Activated T-helper 17 cell treated with anti-CD3 and anti-CD28 coated beads, Interleukin-2, amount 50 U/mL, for 72 hours (primary cell): Measurements from ENCODE around the gene JDP2. TPM values are rescaled to one million over a fixed set of nuclear protein-coding genes. Genes with fewer than 3 reads are reported as not detected.

Experiments used
- ATAC-seq: fragments of 150-1000 bp; cut with Tn5 transposase; replicated peaks from 2 replicates; pipeline ENCODE4 v1.10.0; 2021; ENCODE audit warnings: mild to moderate bottlenecking, moderate library complexity
- H3K27ac Mint-ChIP-seq: one replicate; pipeline ENCODE4 v1.8.0; 2022; ENCODE audit warnings: mixed read lengths
- H3K27me3 Mint-ChIP-seq: one replicate; pipeline ENCODE4 v1.8.0; 2022; ENCODE audit warnings: mixed read lengths
- H3K36me3 Mint-ChIP-seq: one replicate; pipeline ENCODE4 v1.8.0; 2022; ENCODE audit warnings: low read depth, mild to moderate bottlenecking, mixed read lengths
- H3K4me1 Mint-ChIP-seq: one replicate; pipeline ENCODE4 v1.8.0; 2022; ENCODE audit warnings: mixed read lengths
- H3K4me3 Mint-ChIP-seq: one replicate; pipeline ENCODE4 v1.8.0; 2022; ENCODE audit warnings: mild to moderate bottlenecking, mixed read lengths
- H3K9me3 Mint-ChIP-seq: one replicate; pipeline ENCODE4 v1.8.0; 2022; ENCODE audit warnings: mixed read lengths
- total RNA-seq, 2 donors: library from RNA; stranded (reverse); gene quantifications; one replicate each; pipeline ENCODE4 v1.2.3, GENCODE V29; 2022

The JDP2 gene
- total RNA-seq, 2 donors from 2014 or later, result 0.61 to 1.1 TPM

DNA sequence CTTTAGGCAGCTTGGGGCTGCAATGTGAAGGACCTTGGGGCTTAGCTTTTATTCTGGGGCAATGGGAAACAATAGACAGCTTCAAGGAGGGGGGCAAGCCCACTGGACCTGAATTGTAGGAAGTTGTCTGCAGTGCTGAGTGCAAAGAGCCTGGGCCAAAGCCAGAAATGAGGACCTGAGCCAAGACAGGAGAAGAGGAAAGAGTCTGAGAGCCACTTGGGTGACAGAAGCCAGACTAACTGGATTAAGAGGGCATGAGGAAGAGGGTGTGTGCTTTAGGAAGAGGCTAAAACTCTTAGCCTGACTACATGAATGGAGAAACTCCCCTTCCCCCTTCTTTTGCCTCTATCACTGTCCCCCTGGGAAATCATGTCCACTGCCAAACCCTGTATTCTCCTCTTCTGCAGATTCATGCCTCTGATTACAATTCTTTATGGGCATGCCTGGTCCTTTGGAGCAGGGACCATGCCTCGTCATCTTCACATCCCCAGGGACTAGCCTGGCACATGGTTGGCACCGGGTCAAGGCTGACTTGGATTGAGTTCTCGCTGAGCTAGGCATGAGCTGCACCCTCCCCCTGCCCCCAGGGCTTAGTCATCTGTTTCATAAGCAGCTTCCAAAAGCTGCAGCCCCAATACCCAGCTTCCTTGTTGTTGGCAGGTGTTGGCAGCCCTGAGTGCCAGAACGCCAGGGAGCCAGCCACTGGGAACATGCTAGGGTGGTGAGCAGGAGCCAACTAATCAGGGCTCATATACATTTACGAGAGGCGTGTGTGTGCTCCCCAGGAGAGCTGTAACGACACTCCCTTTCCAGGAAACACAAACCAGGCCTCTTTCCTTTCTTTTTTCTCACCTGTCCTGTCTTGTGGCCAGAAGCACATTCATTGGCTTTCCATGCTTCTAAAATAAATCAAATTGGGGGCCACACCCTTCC is 27.7 kb upstream of the JDP2 start:
- peak; percentile 26 for ATAC-seq
- no peaks in the 10 kb centered on the region for H3K9me3 Mint-ChIP-seq
- no peaks in the 10 kb centered on the region for H3K36me3 Mint-ChIP-seq
- no peak overlapping the region for H3K4me3 Mint-ChIP-seq
- no peak overlapping the region for H3K27ac Mint-ChIP-seq
- peaks cover 9% of the 10 kb centered on the region for H3K27me3 Mint-ChIP-seq
- H3K4me1 Mint-ChIP-seq, result no peaks in the 10 kb centered on the region

DNA sequence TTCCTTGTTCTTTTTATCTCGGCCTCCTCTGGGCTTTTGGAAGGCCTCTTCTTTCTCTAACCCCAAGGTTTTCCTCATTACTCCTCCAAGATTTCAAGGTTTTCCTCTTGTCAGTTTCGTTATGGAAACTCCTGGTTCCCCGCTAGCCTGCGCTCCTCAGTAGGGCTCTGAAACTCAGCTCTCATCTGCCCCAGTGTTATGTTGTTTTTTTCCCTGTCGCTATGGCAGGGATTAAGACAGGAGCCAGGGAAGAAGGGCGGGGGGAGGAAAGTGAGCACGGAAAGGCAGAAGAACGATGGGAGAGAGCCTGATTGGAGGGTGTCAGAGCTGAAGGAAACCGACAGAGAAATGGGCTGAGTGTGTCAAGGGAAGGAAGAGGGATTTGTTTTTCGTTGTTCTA is 26.5 kb upstream of the JDP2 start:
- Mint-ChIP-seq H3K4me1 (no peaks in the 10 kb centered on the region), H3K27me3 (peaks cover 3% of the 10 kb centered on the region), H3K4me3 (no peak overlapping the region), H3K36me3 (no peaks in the 10 kb centered on the region), H3K27ac (no peak overlapping the region), H3K9me3 (no peaks in the 10 kb centered on the region)
- ATAC-seq, result no peak

DNA sequence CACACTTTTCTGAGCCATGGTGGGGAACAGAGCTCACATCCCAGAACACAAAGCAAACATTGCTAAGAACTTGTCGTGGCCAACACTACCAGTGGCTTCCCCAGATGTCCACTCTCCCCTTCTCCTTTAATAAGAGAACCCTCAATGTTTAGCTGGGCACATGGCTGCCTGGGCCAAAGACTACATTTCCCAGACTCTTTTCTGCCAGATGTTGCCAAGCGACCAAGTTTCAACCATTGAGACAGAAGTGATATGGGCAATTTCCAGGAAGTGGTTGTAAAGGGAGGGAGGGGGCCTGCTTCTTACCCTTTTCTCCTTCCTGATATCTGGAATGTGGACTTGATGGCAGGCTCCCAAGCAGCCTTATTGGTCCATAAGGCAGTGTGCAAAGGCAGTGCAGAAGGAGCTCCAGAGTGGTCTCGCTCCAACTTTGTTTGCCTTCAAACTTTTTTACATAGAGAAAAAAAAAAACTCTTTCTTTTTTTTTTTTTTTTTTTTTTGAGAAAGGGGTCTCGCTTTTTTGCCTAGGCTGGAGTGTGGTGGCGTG is 24.9 kb upstream of the JDP2 start:
- Mint-ChIP-seq H3K27ac (no peak overlapping the region), H3K36me3 (no peaks in the 10 kb centered on the region), H3K4me1 (no peaks in the 10 kb centered on the region), H3K27me3 (peaks cover 3% of the 10 kb centered on the region), H3K9me3 (no peaks in the 10 kb centered on the region), H3K4me3 (no peak overlapping the region)
- ATAC-seq, result no peak

DNA sequence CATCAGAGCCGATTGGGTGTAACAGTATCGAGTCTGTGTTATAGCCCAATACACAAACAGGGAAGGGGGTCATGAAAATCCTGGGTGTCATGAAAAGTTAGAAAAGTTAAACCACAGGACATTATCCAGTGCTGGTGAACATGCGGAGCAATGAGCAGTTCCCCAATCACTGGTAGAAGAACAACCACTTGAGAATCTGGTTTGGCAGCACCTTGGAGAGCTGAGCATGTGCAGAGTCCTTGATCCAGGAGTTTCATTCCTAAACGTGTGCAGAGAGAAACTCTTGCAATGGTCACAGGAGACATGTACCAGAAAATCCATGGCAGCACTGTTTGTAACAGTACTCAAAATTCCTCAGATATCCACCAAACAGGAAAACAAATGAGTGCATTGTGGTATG is 23.0 kb upstream of the JDP2 start:
- no peak for ATAC-seq
- H3K27ac Mint-ChIP-seq, result no peak overlapping the region
- no peaks in the 10 kb centered on the region for H3K9me3 Mint-ChIP-seq
- no peaks in the 10 kb centered on the region for H3K4me1 Mint-ChIP-seq
- H3K4me3 Mint-ChIP-seq, result no peak overlapping the region
- H3K27me3 Mint-ChIP-seq, result peaks cover 3% of the 10 kb centered on the region
- no peaks in the 10 kb centered on the region for H3K36me3 Mint-ChIP-seq

DNA sequence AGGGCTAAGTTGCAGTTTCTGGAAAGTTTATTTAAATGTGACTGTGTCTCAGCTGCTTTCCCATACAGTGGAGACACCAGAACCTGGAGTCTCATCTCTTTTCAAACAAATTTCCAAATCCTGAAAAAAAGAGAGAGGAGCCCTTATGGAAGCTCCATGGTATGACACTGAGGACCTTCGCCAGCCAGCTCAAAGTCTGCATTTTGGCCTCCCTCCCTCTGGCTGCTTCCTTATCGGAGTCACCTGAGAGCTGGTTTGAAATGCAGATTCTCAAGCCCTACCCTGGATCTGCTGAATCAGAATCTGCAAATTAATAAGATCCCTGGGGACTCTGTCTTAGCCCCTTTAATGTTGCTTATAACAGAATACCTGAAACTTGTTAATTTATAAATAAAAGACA is 21.7 kb upstream of the JDP2 start:
- H3K9me3 Mint-ChIP-seq, result no peaks in the 10 kb centered on the region
- no peak overlapping the region for H3K4me3 Mint-ChIP-seq
- H3K27me3 Mint-ChIP-seq, result peaks cover 3% of the 10 kb centered on the region
- H3K36me3 Mint-ChIP-seq, result no peaks in the 10 kb centered on the region
- no peak for ATAC-seq
- no peak overlapping the region for H3K27ac Mint-ChIP-seq
- H3K4me1 Mint-ChIP-seq, result no peaks in the 10 kb centered on the region

DNA sequence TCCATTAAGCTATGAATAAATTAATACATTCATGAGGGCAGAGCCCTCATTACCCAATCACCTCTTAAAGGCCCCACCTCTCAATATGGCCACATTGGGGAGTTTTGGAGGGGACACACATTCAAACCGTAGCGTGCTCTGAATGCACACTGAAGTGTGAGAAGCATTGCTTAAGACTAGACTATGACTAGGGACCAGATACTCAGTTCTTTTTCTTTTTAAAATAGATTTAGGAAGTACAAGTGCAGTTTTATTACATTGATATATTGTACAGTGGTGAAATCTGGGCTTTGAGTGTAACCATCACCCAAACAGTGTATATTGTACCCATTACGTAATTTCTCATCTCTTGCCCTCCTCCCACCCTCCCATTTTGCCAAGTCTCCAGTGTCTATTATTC is 21.0 kb upstream of the JDP2 start:
- ATAC-seq, result no peak
- H3K4me1 Mint-ChIP-seq, result no peaks in the 10 kb centered on the region
- H3K27me3 Mint-ChIP-seq, result peaks cover 3% of the 10 kb centered on the region
- H3K27ac Mint-ChIP-seq, result no peak overlapping the region
- H3K36me3 Mint-ChIP-seq, result no peaks in the 10 kb centered on the region
- H3K9me3 Mint-ChIP-seq, result no peaks in the 10 kb centered on the region
- H3K4me3 Mint-ChIP-seq, result no peak overlapping the region

DNA sequence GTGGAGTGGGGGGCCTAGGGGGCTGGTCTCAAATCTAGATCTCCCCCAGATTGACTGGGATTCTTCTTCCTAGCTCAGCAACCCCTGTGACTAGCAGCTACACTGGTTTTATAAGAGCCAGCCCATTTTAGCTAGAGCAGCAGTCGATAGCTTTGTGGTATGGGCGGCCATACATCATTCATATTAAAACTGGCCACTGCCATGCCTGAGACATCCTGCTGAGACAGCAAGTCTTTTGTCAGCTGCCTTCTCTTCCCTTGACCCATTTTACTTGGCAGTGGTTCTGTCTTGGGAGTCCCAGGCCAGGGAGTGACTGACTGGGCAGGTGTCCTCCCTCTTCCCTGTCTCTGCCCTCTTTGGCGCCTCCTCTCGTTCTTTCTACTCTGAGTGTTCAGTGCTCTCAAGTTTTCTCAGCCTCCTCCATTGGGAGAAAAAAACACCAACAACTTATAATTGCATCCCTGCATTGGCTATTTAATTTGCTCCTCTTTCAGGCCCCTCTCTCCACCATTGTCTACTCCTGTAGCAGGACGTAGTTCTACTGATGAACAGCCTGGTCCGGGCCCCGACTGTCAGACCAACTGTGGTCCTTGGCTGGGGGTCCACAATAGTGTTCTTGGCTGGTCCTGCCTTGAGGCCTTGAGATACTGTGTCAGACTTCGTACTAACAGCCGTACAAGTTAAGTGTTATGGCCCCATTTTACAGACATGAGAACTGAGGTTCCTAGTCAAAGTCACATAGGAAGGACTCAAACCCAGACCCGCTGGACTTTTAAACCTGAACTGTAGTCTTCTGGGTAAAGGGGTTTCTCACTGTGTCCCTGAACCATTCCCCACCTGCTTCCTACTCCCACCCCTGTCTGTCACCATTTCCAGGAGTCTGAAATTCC is 18.3 kb upstream of the JDP2 start:
- H3K36me3 Mint-ChIP-seq, result no peaks in the 10 kb centered on the region
- H3K27me3 Mint-ChIP-seq, result peaks cover under 1% of the 10 kb centered on the region
- H3K4me1 Mint-ChIP-seq, result no peaks in the 10 kb centered on the region
- no peak for ATAC-seq
- no peak overlapping the region for H3K4me3 Mint-ChIP-seq
- H3K27ac Mint-ChIP-seq, result no peak overlapping the region
- H3K9me3 Mint-ChIP-seq, result no peaks in the 10 kb centered on the region

DNA sequence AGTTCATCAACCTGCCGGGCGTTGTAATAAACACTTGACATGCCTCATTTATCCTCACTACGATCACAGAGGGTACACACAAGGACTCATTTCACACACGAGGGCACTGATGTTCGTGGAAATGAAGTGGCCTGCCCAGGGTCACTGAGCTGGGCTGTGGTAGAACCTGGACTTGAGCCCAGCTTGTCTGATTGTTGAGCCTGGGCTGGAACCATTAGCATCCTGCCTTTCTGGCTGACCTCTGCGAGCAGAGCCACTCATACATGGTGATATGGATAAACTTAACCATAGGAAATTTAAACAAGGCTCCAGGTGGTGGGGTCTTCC is 16.6 kb upstream of the JDP2 start:
- Mint-ChIP-seq H3K27me3 (no peaks in the 10 kb centered on the region), H3K4me1 (no peaks in the 10 kb centered on the region), H3K36me3 (no peaks in the 10 kb centered on the region), H3K27ac (no peak overlapping the region), H3K9me3 (no peaks in the 10 kb centered on the region), H3K4me3 (no peak overlapping the region)
- no peak for ATAC-seq

DNA sequence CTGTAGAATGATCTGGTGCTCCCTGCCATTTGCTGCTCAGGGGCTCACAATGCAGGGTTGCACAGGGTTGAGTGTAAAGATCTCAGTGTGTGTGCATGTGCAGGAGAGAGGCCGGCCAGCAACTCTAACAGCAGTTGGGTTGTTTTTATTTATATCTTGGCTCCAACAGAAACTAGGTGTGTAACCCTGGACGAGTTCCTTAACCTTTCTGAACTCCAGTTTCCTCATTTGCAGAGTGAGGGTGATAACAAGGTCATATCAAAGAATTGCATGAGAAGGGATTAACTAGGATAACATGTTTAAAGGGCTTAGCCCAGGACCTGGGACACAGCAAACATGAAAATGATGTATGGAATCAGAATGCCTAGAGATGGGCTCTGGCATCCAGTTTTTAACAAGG is 14.8 kb upstream of the JDP2 start:
- Mint-ChIP-seq H3K27me3 (no peaks in the 10 kb centered on the region), H3K27ac (no peak overlapping the region), H3K36me3 (no peaks in the 10 kb centered on the region), H3K9me3 (no peaks in the 10 kb centered on the region), H3K4me3 (no peak overlapping the region), H3K4me1 (no peaks in the 10 kb centered on the region)
- ATAC-seq, result no peak

DNA sequence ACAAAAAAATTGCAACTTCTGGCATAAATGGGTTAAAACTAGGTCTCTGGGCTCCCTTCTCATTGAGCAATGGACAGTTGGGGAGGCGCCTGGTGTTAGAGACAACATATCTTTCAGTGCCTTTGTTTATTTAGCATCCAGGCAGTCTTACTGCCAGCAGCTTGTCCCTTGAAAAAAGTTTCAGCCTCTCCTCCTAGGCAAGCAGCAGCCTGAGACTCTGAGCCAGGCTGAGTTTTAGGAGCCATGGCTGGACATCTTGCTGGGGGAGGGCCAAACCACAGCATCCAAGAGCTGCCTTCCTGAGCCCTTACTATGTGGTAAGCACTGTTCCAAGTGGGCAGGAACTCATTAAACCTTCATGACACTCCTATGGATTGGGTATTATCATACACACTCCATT is 10.1 kb upstream of the JDP2 start:
- H3K4me3 Mint-ChIP-seq, result no peak overlapping the region
- H3K4me1 Mint-ChIP-seq, result peaks cover 4% of the 10 kb centered on the region
- H3K27ac Mint-ChIP-seq, result no peak overlapping the region
- no peak for ATAC-seq
- H3K27me3 Mint-ChIP-seq, result no peaks in the 10 kb centered on the region
- H3K36me3 Mint-ChIP-seq, result no peaks in the 10 kb centered on the region
- H3K9me3 Mint-ChIP-seq, result peaks cover 3% of the 10 kb centered on the region

DNA sequence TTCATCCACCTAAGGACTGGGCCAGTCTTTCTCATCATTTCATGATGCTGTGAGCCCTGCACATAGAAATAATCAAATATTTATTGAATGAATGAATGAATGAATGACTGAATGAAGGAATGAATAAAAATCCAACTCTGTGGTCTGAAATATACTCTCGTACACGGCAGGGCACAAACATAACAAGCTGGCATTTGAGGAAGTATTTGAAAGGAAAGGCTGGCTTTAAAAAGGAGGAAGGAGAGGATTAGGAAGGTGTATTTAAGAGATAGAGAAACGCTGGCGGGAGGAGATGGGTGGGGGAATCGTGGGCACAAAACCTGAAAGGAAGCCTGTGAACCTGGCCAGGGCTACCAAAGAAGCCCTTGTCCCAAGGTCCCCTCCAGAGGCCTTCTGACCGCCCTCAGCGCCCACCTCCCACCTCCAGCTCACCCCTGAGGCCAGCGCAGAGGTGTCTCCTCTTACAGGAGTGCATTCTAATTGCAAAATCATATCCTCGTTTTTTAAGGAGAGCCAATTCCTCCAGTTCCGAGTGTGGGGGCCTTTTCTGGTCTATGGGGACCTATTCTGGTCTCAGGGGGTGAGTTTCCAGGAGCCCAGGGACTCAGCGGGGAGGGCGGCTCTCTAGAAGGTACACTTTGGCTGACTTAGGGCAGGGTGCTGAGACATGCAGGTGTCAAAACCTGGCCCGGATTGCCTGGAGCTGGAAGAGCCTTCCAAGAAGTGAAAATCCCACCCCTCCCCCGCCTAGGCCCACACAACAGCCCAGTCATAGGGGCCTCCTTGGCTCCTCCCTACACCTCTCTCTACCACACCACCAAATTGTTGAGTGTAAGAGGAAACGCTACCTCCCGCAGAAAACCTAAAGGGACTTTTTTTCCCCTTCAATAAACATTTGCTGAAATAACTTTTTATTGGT is 8.7 kb upstream of the JDP2 start:
- H3K9me3 Mint-ChIP-seq, result peaks cover 3% of the 10 kb centered on the region
- H3K27me3 Mint-ChIP-seq, result no peaks in the 10 kb centered on the region
- peak; percentile 76 for ATAC-seq
- peaks cover 4% of the 10 kb centered on the region for H3K4me1 Mint-ChIP-seq
- peak overlapping the region; percentile 4 for H3K4me3 Mint-ChIP-seq
- H3K27ac Mint-ChIP-seq, result peak overlapping the region; percentile 16
- no peaks in the 10 kb centered on the region for H3K36me3 Mint-ChIP-seq

DNA sequence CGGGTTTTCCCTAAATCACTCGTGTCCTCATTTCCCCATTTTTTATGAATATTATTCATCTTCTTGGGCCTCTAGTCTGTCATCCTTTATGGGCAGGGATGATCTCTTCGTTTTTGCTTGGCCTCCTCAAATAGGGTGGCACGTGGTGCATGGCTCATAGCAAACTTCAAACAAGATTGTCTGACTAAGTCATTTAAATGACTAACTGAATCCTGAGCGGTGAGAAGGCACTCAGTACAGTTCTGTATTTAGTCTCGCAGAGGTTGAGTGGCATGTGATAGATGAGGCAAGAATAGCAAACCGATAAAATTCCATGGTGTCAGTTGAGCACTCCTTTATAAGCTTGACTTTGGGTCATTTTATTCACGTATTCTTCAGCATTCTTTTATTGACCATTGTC is 5.7 kb upstream of the JDP2 start:
- peak; percentile 89 for ATAC-seq
- H3K27me3 Mint-ChIP-seq, result peaks cover 12% of the 10 kb centered on the region
- peaks cover 3% of the 10 kb centered on the region for H3K9me3 Mint-ChIP-seq
- peaks cover 4% of the 10 kb centered on the region for H3K4me1 Mint-ChIP-seq
- H3K36me3 Mint-ChIP-seq, result no peaks in the 10 kb centered on the region
- H3K4me3 Mint-ChIP-seq, result no peak overlapping the region
- H3K27ac Mint-ChIP-seq, result no peak overlapping the region

DNA sequence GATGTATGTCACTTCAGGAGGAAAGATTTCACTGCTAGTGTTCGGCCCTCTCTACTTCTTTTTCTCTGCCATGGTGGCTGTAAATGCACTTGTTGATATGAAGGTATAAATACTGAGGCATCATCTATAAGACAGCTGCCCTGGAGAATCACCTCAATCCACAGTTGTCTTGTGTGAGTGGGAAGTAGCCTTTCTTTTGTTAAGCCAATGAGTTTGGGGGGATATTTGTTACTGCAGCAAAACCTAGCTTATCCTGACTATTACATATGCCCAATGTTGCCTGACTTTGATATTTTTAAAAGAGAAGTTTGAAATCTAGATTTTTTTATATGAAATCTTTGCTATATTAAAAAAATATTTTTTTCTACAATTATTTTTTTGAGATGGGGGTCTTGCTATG is 3.3 kb upstream of the JDP2 start:
- Mint-ChIP-seq H3K36me3 (no peaks in the 10 kb centered on the region), H3K4me3 (no peak overlapping the region), H3K9me3 (peaks cover 3% of the 10 kb centered on the region), H3K27ac (no peak overlapping the region), H3K27me3 (peaks cover 15% of the 10 kb centered on the region), H3K4me1 (no peaks in the 10 kb centered on the region)
- ATAC-seq, result no peak

DNA sequence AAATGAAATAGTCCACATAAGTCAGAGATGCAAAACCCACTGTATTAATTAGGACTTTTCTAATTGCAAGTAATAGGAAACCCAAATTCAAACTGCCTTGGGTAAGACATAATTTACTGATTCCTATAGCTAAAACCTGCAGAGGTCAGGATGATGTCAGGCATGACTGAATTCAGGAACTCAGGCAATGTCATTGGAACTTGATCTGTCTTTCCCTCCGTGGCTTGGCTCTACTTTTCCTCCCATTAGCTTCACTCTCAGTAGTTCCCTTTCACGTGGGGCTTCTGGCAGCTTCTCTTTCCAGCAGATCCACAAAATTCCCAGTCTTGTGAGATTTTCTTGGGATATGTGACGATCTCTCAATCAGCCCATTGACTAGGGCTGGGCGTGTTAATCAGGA is 2.4 kb upstream of the JDP2 start:
- H3K4me3 Mint-ChIP-seq, result peak overlapping the region; percentile 53
- H3K36me3 Mint-ChIP-seq, result no peaks in the 10 kb centered on the region
- no peaks in the 10 kb centered on the region for H3K4me1 Mint-ChIP-seq
- H3K27me3 Mint-ChIP-seq, result peaks cover 16% of the 10 kb centered on the region
- peaks cover 3% of the 10 kb centered on the region for H3K9me3 Mint-ChIP-seq
- ATAC-seq, result no peak
- no peak overlapping the region for H3K27ac Mint-ChIP-seq
